Panc1 (cell line): ENCODE results near the gene PNRC1. TPM values are rescaled to one million over a fixed set of nuclear protein-coding genes. Genes with fewer than 3 reads are reported as not detected.

Experiments
- ATAC-seq: fragments of 200-7000 bp; cut with Tn5 transposase; 2 replicates; pipeline ENCODE4 v1.9.1; 2020; ENCODE audit warnings: mild to moderate bottlenecking, moderate library complexity
- BruUV-seq: library from RNA; stranded (reverse); fragments of 400-500 nt; replicated peaks from 2 replicates; lab custom pipeline; 2021; lab: Mats Ljungman, UMichigan
- CTCF ChIA-PET: fragments of 300-600 bp; sonication (Branson Sonifier 250); formaldehyde crosslinking; loops from one replicate; lab custom pipeline; 2022; ENCODE audit warnings: antibody characterized with exemption; lab: Charles Lee
- POLR2A ChIA-PET: fragments of 300-600 bp; sonication (Branson Sonifier 250); formaldehyde crosslinking; loops from one replicate; lab custom pipeline; 2022; ENCODE audit warnings: antibody characterized with exemption; lab: Charles Lee
- DNase-seq: peaks from one replicate; pipeline ENCODE4 v3.0.0-alpha.2; 2010; ENCODE audit warnings: low read depth, low spot score
- H3K27ac ChIP-seq: 2 replicates; pipeline ENCODE4 v1.5.1; 2011; ENCODE audit warnings: mild to moderate bottlenecking, low read length, inconsistent platforms
- H3K27me3 ChIP-seq: fragments of 200-500 bp; sonication (Bioruptor generic); 2 replicates; pipeline ENCODE4 v1.6.0; 2014; ENCODE audit warnings: low read length, inconsistent platforms; ENCODE audit not compliant: control insufficient read depth, insufficient read depth
- H3K36me3 ChIP-seq: fragments of 200-500 bp; sonication (Bioruptor generic); 2 replicates; pipeline ENCODE4 v1.5.1; 2014; ENCODE audit warnings: inconsistent platforms, mild to moderate bottlenecking, low read length, moderate library complexity; ENCODE audit not compliant: control insufficient read depth, insufficient read depth
- H3K4me1 ChIP-seq: 2 replicates; pipeline ENCODE4 v1.5.1; 2011; ENCODE audit warnings: inconsistent platforms, mild to moderate bottlenecking, low read length, moderate library complexity; ENCODE audit not compliant: control insufficient read depth, insufficient read depth
- H3K4me3 ChIP-seq, 2 experiments: 2 replicates each; pipeline ENCODE4 v1.5.1; 2011 to 2012; ENCODE audit warnings: low read depth in 2 of 2, low read length in 2 of 2, mild to moderate bottlenecking in 2 of 2, inconsistent platforms in 1 of 2, moderate library complexity in 1 of 2
- H3K9me3 ChIP-seq: fragments of 200-500 bp; sonication (Bioruptor generic); 2 replicates; pipeline ENCODE4 v1.5.1; 2014; ENCODE audit warnings: low read depth, mild to moderate bottlenecking, inconsistent platforms, low read length, moderate library complexity; ENCODE audit not compliant: control insufficient read depth, insufficient read depth
- POLR2AphosphoS5 ChIP-seq: IDR thresholded peaks from 2 replicates; pipeline ENCODE4 v1.6.1; 2012; ENCODE audit warnings: mild to moderate bottlenecking, low read depth, low read length, moderate library complexity
- SIN3A ChIP-seq: IDR thresholded peaks from 2 replicates; pipeline ENCODE4 v1.6.1; 2012; ENCODE audit warnings: low read depth, mild to moderate bottlenecking, low read length, moderate library complexity, borderline replicate concordance; ENCODE audit not compliant: insufficient read depth
- TCF7L2 ChIP-seq: IDR thresholded peaks from 2 replicates; pipeline ENCODE4 v1.6.1; 2011; ENCODE audit warnings: mild to moderate bottlenecking, low read depth, low read length, inconsistent platforms
- in situ Hi-C: cut with HindIII; loops from 2 replicates; pipeline ENCODE4 v1.10.0; 2016; ENCODE audit warnings: low sequenced_read_pairs, low pct_unique_long_range_greater_than_20kb
- intact Hi-C: fragments of 100-400 bp; cut with micrococcal nuclease; formaldehyde crosslinking; loops from one replicate; pipeline ENCODE4 v1.10.0; 2022; ENCODE audit not compliant: unreplicated experiment
- total RNA-seq: library from RNA; stranded (reverse); gene quantifications from one replicate; pipeline ENCODE4 v1.2.1, GENCODE V29; 2021; ENCODE audit not compliant: unreplicated experiment
- TF ChIP-seq, protein P1 (sequence below): fragments of 450-650 bp; IDR thresholded peaks from 2 replicates; pipeline ENCODE4 v1.5.1; 2017; ENCODE audit warnings: mild to moderate bottlenecking
- TF ChIP-seq, protein P2 (sequence below), 2 experiments: IDR thresholded peaks; 2 replicates each; pipeline ENCODE4 v1.6.1; 2011 to 2012; ENCODE audit warnings: low read depth in 2 of 2, control low read depth in 1 of 2, low read length in 1 of 2, mild to moderate bottlenecking in 1 of 2, moderate library complexity in 1 of 2; ENCODE audit not compliant: insufficient read depth in 1 of 2

The PNRC1 gene
- total RNA-seq, 1 experiment from 2014 or later: 63.5 TPM

DNA sequence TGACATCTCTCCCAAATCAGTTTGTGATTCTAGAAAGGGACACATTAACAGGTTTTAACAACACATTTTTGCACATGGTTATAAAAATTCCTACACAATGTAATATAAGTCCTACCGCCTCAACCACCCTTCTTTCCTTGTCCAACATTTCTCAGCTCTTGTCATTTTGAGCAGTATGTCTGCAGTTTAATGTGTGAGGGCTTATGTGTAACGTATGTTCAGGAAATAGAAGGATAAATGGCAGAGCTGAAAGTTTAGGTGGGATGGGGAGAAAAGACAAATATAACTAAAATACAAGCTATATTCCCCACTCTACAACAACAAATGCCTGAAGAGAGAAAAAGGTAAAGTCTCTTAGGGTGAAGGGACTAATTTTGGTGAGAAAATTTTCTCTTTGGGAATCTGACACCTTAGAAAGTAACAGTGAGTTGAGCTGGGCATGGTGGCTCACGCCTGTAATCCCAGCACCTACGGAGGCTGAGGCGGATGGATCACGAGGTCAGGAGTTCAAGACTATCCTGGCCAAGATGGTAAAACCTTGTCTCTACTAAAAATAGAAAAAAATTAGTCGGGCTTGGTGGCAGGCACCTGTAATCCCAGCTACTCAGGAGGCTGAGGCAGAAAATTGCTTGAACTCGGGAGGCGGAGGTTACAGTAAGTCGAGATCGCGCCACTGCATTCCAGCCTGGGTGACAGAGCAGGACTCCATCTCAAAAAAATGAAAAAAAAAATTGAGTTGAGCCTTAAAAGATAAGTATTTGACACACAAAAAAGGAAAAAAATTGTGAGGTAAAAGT lies 5.1 kb downstream of the PNRC1 start:
- Histone ChIP-seq H3K27ac (no peak overlapping the region), H3K36me3 (peaks cover 26% of the 10 kb centered on the region), H3K4me1 (peaks cover 10% of the 10 kb centered on the region; the same call in 1 of the 2 replicates), H3K9me3 (no peaks in the 10 kb centered on the region), H3K27me3 (no peaks in the 10 kb centered on the region), H3K4me3 (no peak overlapping the region)
- intact Hi-C loops: no loop called here
- ChIA-PET CTCF (no interaction called here), POLR2A (interaction anchor here (0.9 kb wide), 1 partner anchor 15 kb away, joined by 3 read pairs; no protein-coding TSS in a partner anchor)
- in situ Hi-C loops: no loop called here
- no TSS peak for BruUV-seq
- TF ChIP-seq, protein P1, sequence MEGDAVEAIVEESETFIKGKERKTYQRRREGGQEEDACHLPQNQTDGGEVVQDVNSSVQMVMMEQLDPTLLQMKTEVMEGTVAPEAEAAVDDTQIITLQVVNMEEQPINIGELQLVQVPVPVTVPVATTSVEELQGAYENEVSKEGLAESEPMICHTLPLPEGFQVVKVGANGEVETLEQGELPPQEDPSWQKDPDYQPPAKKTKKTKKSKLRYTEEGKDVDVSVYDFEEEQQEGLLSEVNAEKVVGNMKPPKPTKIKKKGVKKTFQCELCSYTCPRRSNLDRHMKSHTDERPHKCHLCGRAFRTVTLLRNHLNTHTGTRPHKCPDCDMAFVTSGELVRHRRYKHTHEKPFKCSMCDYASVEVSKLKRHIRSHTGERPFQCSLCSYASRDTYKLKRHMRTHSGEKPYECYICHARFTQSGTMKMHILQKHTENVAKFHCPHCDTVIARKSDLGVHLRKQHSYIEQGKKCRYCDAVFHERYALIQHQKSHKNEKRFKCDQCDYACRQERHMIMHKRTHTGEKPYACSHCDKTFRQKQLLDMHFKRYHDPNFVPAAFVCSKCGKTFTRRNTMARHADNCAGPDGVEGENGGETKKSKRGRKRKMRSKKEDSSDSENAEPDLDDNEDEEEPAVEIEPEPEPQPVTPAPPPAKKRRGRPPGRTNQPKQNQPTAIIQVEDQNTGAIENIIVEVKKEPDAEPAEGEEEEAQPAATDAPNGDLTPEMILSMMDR: no peak
- TF ChIP-seq POLR2AphosphoS5: no peak
- TF ChIP-seq, protein P2, sequence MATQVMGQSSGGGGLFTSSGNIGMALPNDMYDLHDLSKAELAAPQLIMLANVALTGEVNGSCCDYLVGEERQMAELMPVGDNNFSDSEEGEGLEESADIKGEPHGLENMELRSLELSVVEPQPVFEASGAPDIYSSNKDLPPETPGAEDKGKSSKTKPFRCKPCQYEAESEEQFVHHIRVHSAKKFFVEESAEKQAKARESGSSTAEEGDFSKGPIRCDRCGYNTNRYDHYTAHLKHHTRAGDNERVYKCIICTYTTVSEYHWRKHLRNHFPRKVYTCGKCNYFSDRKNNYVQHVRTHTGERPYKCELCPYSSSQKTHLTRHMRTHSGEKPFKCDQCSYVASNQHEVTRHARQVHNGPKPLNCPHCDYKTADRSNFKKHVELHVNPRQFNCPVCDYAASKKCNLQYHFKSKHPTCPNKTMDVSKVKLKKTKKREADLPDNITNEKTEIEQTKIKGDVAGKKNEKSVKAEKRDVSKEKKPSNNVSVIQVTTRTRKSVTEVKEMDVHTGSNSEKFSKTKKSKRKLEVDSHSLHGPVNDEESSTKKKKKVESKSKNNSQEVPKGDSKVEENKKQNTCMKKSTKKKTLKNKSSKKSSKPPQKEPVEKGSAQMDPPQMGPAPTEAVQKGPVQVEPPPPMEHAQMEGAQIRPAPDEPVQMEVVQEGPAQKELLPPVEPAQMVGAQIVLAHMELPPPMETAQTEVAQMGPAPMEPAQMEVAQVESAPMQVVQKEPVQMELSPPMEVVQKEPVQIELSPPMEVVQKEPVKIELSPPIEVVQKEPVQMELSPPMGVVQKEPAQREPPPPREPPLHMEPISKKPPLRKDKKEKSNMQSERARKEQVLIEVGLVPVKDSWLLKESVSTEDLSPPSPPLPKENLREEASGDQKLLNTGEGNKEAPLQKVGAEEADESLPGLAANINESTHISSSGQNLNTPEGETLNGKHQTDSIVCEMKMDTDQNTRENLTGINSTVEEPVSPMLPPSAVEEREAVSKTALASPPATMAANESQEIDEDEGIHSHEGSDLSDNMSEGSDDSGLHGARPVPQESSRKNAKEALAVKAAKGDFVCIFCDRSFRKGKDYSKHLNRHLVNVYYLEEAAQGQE (IDR thresholded peaks at IDR 0.05; ENCODE audit: insufficient read depth in 1 of 2, low read depth in 2 of 2, low read length in 1 of 2): no peak
- TF ChIP-seq TCF7L2: no peak
- no peak for TF ChIP-seq SIN3A
- ATAC-seq: no peak
- DNase-seq: no peak

DNA sequence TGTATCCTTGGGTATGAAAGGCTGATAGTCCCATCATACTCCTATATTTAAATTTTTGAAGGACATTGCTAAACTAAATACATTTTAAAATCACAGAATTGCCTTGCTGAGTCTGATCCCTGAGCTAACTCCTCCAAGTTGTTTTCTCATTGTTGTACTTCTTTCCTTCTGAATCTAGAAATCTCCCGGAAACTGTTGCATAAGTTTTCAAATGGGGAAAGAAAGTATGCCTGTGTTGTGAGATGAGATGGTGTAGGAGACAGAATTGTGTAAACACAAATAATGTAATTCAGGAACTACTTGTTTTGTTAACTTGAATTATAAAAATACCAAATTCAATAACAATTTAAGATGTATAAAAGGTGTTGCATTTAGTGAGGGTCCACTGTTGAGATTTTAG lies 7.3 kb downstream of the PNRC1 start:
- DNase-seq (no peak), ATAC-seq (no peak)
- intact Hi-C loops (no loop called here), in situ Hi-C loops (no loop called here)
- no TSS peak for BruUV-seq
- peaks cover 17% of the 10 kb centered on the region for H3K36me3 ChIP-seq
- H3K4me3 ChIP-seq: no peak overlapping the region
- no peak overlapping the region for H3K27ac ChIP-seq
- peaks cover 10% of the 10 kb centered on the region; the same call in 1 of the 2 replicates for H3K4me1 ChIP-seq
- POLR2A ChIA-PET: interaction anchor here (0.7 kb wide), 1 partner anchor 13 kb away, joined by 3 read pairs; no protein-coding TSS in a partner anchor
- TF ChIP-seq TCF7L2 (no peak), SIN3A (no peak), POLR2AphosphoS5 (no peak)
- TF ChIP-seq, protein P1: no peak
- TF ChIP-seq, protein P2 (IDR thresholded peaks at IDR 0.05; ENCODE audit: insufficient read depth in 1 of 2, low read depth in 2 of 2, low read length in 1 of 2): no peak
- no peaks in the 10 kb centered on the region for H3K27me3 ChIP-seq
- CTCF ChIA-PET: no interaction called here
- H3K9me3 ChIP-seq: no peaks in the 10 kb centered on the region
